Heart left ventricle (tissue), 16 donors: ENCODE data around the gene MLH3. TPM values are rescaled to one million over a fixed set of nuclear protein-coding genes. Genes with fewer than 3 reads are reported as not detected.

Experiments
- ATAC-seq, 4 donors: fragments of 200-7000 bp; cut with Tn5 transposase; one replicate each; pipeline ENCODE4 v1.9.1; 2020 to 2022; ENCODE audit warnings: moderate library complexity in 4 of 4, mild to moderate bottlenecking in 3 of 4, moderate number of reproducible peaks in 1 of 4
- DNase-seq, 5 donors: peaks; one replicate each; pipeline ENCODE4 v3.0.0-alpha.2; 2020
- H3K27ac ChIP-seq, 12 donors: fragments of 200-600 bp; sonication (generic) in 4 of 12; one replicate each; pipeline versions ENCODE4 v1.5.0 to v1.8.0; 2016 to 2022; ENCODE audit warnings: mild to moderate bottlenecking in 2 of 12
- H3K27me3 ChIP-seq, 9 donors: fragments of 200-600 bp; sonication (generic) in 2 of 9; one replicate each; pipeline versions ENCODE4 v1.5.1 to v1.8.0; 2016 to 2022; ENCODE audit warnings: mild to moderate bottlenecking in 3 of 9
- H3K36me3 ChIP-seq, 9 donors: fragments of 200-600 bp; sonication (generic) in 2 of 9; one replicate each; pipeline versions ENCODE4 v1.5.0 to v1.8.0; 2018 to 2022; ENCODE audit warnings: mild to moderate bottlenecking in 2 of 9
- H3K4me1 ChIP-seq, 12 donors: fragments of 200-600 bp; sonication (generic) in 4 of 12; one replicate each; pipeline versions ENCODE4 v1.5.0 to v1.8.0; 2016 to 2022; ENCODE audit warnings: mild to moderate bottlenecking in 3 of 12
- H3K4me3 ChIP-seq, 12 donors: fragments of 200-600 bp; sonication (generic) in 4 of 12; one replicate each; pipeline versions ENCODE4 v1.5.0 to v1.8.0; 2017 to 2022; ENCODE audit warnings: mild to moderate bottlenecking in 9 of 12, moderate library complexity in 4 of 12
- H3K9me3 ChIP-seq, 12 donors: fragments of 200-600 bp; sonication (generic) in 4 of 12; one replicate each; pipeline versions ENCODE4 v1.5.0 to v1.8.0; 2016 to 2022; ENCODE audit warnings: mild to moderate bottlenecking in 1 of 12
- POLR2A ChIP-seq, 2 donors: fragments of 450-650 bp; IDR thresholded peaks; one replicate each; pipeline ENCODE4 v1.6.1; 2017; ENCODE audit warnings: antibody characterized with exemption in 2 of 2, mild to moderate bottlenecking in 2 of 2, moderate library complexity in 2 of 2
- WGBS, 4 donors: extraction: QIAGEN DNeasy Blood & Tissue Kit in 2 of 4; methylation state at CpG; one replicate each; pipeline versions ENCODE4 v1.1.5 to v1.1.7; 2013 to 2018; 5-methylcytosine and 5-hydroxymethylcytosine counted together
- intact Hi-C, 10 donors: fragments of 100-400 bp; cut with DNase I; formaldehyde crosslinking; loops; one replicate each; pipeline versions ENCODE4 v1.11.1 to v1.14.2; 2022
- polyA plus RNA-seq, 2 donors: library from polyadenylated mRNA; stranded (reverse); fragments of 200-250 nt; gene quantifications; one replicate each; pipeline ENCODE4 v1.2.3, GENCODE V29; 2013
- total RNA-seq, 9 donors: library from RNA; depleted of rRNA in 2 of 9; stranded (reverse); fragments of >200 nt in 2 of 9; fragmentation: NEBNext Ultra II Directional in 3 of 9; extraction: Animal tissue kit (Norgen Biotek cat#: 25700) in 3 of 9; gene quantifications; one replicate each; pipeline versions ENCODE4 v1.1.0 to v1.2.4, GENCODE V29; 2016 to 2023
- TF ChIP-seq, protein P1 (sequence below), 12 donors: fragments of 200-600 bp; sonication (generic) in 4 of 12; IDR thresholded peaks; one replicate each; pipeline versions ENCODE4 v1.5.0 to v1.8.0; 2018 to 2022; ENCODE audit warnings: antibody characterized with exemption in 12 of 12, mild to moderate bottlenecking in 5 of 12
- donor health status: ischemic (EF 13 %, LVEDD 7.1; RV severe dilation, severe dysfunction).
- donor health status: healthy with polysubstance abuse.
- donor health status: DM: no; HTN: yes; CAD: no.
- donor health status: DM: no; HTN: no; CAD: no.
- donor health status: ischemic (EF 25% LVEDD 6.9; RV normal size, moderate dysfunction).
- donor health status: ischemic (EF 25% LVEDD 5.7; RV mildly dilated, moderate dysfunction).
- donor health status: healthy.
- donor health status: DM: yes; HTN: yes; CAD: no.
- donor health status: ischemic (EF 35%, LVEDD 5.7; RV mildly dilated, moderate dysfunction).
- donor health status: nonischemic (EF 11% LVEDD 7.7; RV severe dilation, severe dysfunction).
- donor health status: DM: yes; HTN: yes; CAD: no.
- donor health status: PGD.
- donor health status: ischemic (EF 29% LVEDD 5.4; RV normal size, mild dysfunction).
- donor health status: nonischemic (EF 23%, LVEDD 6.1; RV moderate dilation, normal function).

MLH3 gene
- total and polyA plus RNA-seq, 11 donors = 10.3 to 23.9 (median 15.2) TPM

DNA sequence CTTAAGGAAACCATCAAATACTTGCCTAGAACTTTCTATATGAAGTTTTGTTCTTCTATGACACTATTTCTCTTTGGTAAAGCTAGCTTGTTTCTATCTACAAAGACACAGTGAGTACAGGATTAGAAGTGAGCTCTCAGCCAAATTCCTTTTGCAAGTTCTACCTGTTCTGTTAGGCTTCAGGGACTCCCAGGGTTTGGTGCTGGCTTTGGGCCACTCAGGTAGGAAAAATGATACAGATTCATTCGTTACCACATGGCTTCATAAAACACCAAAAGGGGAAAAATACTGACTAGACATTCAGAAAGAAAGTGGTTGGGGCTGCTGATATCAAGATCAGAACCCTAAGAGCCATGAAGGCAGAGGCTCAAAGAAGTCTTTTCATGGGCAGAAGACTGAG is 32.0 kb upstream of the MLH3 start:
- DNase-seq = no peak

DNA sequence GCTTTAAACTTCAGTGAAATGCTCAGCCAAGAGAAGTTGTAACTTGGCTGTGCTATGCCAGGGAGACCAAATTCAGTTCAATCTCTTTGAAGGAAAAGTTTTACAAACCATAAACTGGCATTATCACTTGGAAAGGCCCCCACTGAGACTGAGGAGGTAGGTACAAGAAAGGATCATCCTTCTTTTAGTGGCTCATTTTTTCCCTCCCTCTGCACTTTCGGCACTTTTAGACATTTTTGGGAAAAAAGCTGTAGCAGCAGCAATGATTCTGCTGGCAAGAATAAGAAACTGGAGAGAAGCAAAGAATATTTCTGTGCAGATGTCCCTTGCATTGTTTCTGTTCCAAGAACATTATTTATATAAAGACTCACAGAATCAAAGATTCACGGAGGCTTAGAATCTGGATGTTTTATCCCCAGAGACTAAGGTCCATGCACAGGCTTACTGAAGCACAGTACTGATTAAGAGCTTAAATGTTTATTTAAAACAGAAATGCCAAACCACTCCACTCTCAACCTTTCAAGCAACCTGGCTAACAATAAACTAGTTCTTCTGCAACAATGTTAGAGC is 30.5 kb upstream of the MLH3 start:
- DNase-seq (no peak), ATAC-seq (no peak)
- Histone ChIP-seq H3K4me1 (peaks cover 0 to 16% (median 2%) of the 10 kb centered on the region in 12 donors), H3K36me3 (peaks cover 0 to 69% (median 52%) of the 10 kb centered on the region in 9 donors), H3K4me3 (no peak overlapping the region), H3K27ac (peak overlapping the region in 4 of 12 donors; percentile 1 to 45 (median 14)), H3K9me3 (no peaks in the 10 kb centered on the region), H3K27me3 (no peaks in the 10 kb centered on the region)
- intact Hi-C loops = loop anchor here in 4 of 10 donors (5.0 to 10.0 kb wide), 2 partner anchors 134 to 137 kb away; no protein-coding TSS in a partner anchor
- 74 to 76% (median 75%) methylated on average over 2 of the region's 2 CpGs for WGBS, 4 donors
- TF ChIP-seq POLR2A (IDR thresholded peaks at IDR 0.05) = no peak
- TF ChIP-seq, protein P1, sequence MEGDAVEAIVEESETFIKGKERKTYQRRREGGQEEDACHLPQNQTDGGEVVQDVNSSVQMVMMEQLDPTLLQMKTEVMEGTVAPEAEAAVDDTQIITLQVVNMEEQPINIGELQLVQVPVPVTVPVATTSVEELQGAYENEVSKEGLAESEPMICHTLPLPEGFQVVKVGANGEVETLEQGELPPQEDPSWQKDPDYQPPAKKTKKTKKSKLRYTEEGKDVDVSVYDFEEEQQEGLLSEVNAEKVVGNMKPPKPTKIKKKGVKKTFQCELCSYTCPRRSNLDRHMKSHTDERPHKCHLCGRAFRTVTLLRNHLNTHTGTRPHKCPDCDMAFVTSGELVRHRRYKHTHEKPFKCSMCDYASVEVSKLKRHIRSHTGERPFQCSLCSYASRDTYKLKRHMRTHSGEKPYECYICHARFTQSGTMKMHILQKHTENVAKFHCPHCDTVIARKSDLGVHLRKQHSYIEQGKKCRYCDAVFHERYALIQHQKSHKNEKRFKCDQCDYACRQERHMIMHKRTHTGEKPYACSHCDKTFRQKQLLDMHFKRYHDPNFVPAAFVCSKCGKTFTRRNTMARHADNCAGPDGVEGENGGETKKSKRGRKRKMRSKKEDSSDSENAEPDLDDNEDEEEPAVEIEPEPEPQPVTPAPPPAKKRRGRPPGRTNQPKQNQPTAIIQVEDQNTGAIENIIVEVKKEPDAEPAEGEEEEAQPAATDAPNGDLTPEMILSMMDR (IDR thresholded peaks at IDR 0.05) = no peak

More for the DNA sequence above, 32.0 kb upstream of the MLH3 start:
- peaks cover 0 to 16% (median 2%) of the 10 kb centered on the region in 12 donors for H3K4me1 ChIP-seq
- H3K4me3 ChIP-seq = no peak overlapping the region
- intact Hi-C loops = loop anchor here in 4 of 10 donors (5.0 to 10.0 kb wide), 2 partner anchors 136 to 138 kb away; no protein-coding TSS in a partner anchor
- no peaks in the 10 kb centered on the region for H3K9me3 ChIP-seq
- H3K27ac ChIP-seq = peak overlapping the region in 1 of 12 donors; percentile 7
- 91 to 100% (median 93%) methylated on average over 1 of the region's 1 CpG for WGBS, 4 donors
- ATAC-seq = no peak
- no peaks in the 10 kb centered on the region for H3K27me3 ChIP-seq
- peaks cover 0 to 71% (median 66%) of the 10 kb centered on the region in 9 donors for H3K36me3 ChIP-seq
- TF ChIP-seq POLR2A (IDR thresholded peaks at IDR 0.05) = no peak
- TF ChIP-seq, protein P1 (IDR thresholded peaks at IDR 0.05) = no peak

DNA sequence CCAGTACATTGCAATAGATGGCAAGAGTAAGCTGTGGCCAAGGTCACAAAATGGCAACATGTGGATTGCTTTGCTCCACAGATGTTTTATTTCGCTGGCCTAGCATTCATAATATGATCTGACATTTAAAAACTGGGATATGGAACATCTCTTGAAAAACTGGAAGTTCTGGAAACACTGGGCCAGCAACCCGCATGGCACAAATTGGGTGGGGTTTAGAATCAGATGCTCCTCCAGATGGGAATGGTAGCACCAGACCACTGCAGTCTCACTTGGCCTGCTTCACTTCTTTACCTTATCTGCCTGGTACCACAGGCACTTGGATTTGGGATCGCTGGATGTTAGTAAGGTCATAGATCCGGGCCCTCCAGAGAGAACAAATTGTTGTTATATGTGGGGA is 28.3 kb upstream of the MLH3 start:
- Histone ChIP-seq H3K4me1 (peaks cover 0 to 16% (median 2%) of the 10 kb centered on the region in 12 donors), H3K27me3 (no peaks in the 10 kb centered on the region), H3K27ac (no peak overlapping the region), H3K4me3 (no peak overlapping the region), H3K9me3 (no peaks in the 10 kb centered on the region), H3K36me3 (peaks cover 0 to 51% (median 30%) of the 10 kb centered on the region in 9 donors)
- TF ChIP-seq, protein P1 (IDR thresholded peaks at IDR 0.05) = no peak
- TF ChIP-seq POLR2A (IDR thresholded peaks at IDR 0.05) = no peak
- no peak for ATAC-seq
- 44 to 66% (median 55%) methylated on average over 4 of the region's 4 CpGs for WGBS, 4 donors
- no peak for DNase-seq
- intact Hi-C loops = no loop called here

DNA sequence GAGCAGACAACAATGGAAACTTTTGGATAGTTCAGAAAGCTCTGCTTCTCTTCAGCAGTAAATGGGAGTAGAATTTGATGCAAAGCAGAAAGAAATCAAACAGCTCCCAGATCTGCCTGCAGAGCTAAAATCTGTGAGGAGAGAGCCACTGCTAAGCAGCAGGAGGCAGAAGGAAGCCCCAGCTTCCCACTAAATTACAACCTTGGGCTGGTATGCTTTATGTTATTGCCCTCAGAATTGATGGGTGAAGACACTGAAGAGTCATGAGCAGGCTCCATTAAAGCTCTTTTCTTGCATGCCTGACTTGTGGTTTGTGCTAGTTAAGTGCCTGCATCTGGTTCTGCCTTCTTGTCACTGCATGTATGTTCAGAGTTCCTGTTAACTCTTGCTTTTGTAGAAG is 26.5 kb upstream of the MLH3 start:
- Histone ChIP-seq H3K36me3 (peaks cover 0 to 34% (median 15%) of the 10 kb centered on the region in 9 donors), H3K4me3 (no peak overlapping the region), H3K27ac (peak overlapping the region in 1 of 12 donors; percentile 18), H3K4me1 (peaks cover 0 to 18% (median 6%) of the 10 kb centered on the region in 12 donors), H3K27me3 (no peaks in the 10 kb centered on the region), H3K9me3 (no peaks in the 10 kb centered on the region)
- ATAC-seq (no peak), DNase-seq (no peak)
- no peak for TF ChIP-seq POLR2A (IDR thresholded peaks at IDR 0.05)
- intact Hi-C loops = no loop called here
